ENCODE data around the gene PKP4. TPM values are rescaled to one million over a fixed set of nuclear protein-coding genes. Genes with fewer than 3 reads are reported as not detected.

Gene PKP4
- total RNA-seq, 1 donor from 2014 or later = 119 TPM

DNA sequence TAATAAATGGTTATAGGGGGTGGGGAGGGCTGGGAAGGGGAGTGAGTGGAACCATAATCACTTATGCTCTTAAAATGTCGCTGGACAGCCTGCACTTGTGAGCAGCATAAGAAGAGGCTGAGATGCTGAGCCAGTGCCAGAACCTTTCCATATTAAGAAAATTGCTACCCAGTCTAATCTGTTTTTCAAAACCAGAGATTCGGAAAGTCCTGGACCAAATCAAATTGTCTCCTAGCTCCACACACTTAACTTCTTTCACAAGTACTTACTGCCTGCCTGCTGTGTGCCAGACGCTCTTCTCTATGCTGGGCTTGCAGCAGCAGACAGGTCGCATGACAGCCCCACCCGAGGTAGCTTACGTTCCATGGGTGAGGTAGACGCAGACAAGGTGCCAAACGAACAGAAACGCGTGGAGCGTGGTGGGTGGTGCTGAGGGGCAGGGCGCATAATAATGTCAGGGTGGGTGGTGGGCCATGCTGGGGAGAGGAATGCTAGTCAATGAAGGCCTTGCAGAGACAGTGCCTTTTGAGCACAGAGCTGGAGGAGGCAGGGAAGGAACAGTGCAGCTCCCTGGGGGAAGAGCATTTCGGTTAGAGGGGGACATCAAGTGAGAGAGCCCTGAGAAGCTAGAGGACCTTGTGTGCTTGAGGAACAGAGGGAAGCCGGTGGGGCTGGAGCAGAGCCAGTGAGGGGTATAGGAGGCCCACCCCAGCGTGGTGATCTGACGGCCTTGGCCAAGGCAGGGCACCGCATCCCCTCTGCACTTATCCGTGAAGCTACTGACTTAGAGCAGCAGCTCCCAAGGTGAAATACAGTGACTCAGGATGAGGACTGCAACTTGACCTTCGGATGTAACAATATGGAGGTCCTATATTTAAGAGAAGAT, 214.9 kb downstream of the PKP4 start:
- Mint-ChIP-seq H3K36me3 (ENCODE audit: unreplicated experiment) (peaks cover 76% of the 10 kb centered on the region), H3K4me3 (ENCODE audit: unreplicated experiment) (no peak overlapping the region), H3K9me3 (ENCODE audit: unreplicated experiment) (no peaks in the 10 kb centered on the region), H3K4me1 (ENCODE audit: unreplicated experiment) (no peaks in the 10 kb centered on the region), H3K27me3 (ENCODE audit: unreplicated experiment) (no peaks in the 10 kb centered on the region), H3K27ac (ENCODE audit: unreplicated experiment) (no peak overlapping the region)
- DNase-seq (ENCODE audit: extremely low spot score, unreplicated experiment) = no peak
- TF ChIP-seq CTCF (IDR thresholded peaks at IDR 0.05) = no peak

DNA sequence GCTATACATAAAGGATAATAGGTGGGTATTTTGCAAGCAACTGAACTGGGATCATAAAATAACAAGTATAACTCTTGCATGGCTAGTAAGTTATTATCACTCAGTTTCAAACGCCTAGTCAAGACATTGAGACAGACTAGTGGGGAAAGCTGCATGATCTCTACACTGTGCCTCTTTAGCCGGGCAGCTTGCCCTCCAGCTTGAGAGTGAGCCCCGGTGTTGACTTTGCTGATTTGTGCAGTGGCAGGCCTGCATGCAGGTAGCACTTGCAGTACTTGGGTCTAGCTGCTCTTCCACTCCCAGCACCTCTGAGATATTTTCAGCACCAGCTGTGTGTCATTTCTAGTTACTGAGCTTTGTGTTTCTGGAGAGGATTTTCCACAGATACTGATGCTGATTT, 219.5 kb downstream of the PKP4 start:
- no peak for DNase-seq (ENCODE audit: extremely low spot score, unreplicated experiment)
- Mint-ChIP-seq H3K36me3 (ENCODE audit: unreplicated experiment) (peaks cover 79% of the 10 kb centered on the region), H3K4me3 (ENCODE audit: unreplicated experiment) (no peak overlapping the region), H3K9me3 (ENCODE audit: unreplicated experiment) (no peaks in the 10 kb centered on the region), H3K27ac (ENCODE audit: unreplicated experiment) (no peak overlapping the region), H3K27me3 (ENCODE audit: unreplicated experiment) (no peaks in the 10 kb centered on the region), H3K4me1 (ENCODE audit: unreplicated experiment) (no peaks in the 10 kb centered on the region)
- TF ChIP-seq CTCF (IDR thresholded peaks at IDR 0.05) = no peak

- no peak for TF ChIP-seq CTCF (IDR thresholded peaks at IDR 0.05)
- peaks cover 80% of the 10 kb centered on the region for H3K36me3 Mint-ChIP-seq (ENCODE audit: unreplicated experiment)
- no peaks in the 10 kb centered on the region for H3K27me3 Mint-ChIP-seq (ENCODE audit: unreplicated experiment)
- DNase-seq (ENCODE audit: extremely low spot score, unreplicated experiment) = no peak
- H3K9me3 Mint-ChIP-seq (ENCODE audit: unreplicated experiment) = no peaks in the 10 kb centered on the region
- no peaks in the 10 kb centered on the region for H3K4me1 Mint-ChIP-seq (ENCODE audit: unreplicated experiment)
- H3K4me3 Mint-ChIP-seq (ENCODE audit: unreplicated experiment) = no peak overlapping the region
- no peak overlapping the region for H3K27ac Mint-ChIP-seq (ENCODE audit: unreplicated experiment)
These were observed 219.9 kb downstream of the PKP4 start for GRCh38 chr2:158676696-158677095.

DNA sequence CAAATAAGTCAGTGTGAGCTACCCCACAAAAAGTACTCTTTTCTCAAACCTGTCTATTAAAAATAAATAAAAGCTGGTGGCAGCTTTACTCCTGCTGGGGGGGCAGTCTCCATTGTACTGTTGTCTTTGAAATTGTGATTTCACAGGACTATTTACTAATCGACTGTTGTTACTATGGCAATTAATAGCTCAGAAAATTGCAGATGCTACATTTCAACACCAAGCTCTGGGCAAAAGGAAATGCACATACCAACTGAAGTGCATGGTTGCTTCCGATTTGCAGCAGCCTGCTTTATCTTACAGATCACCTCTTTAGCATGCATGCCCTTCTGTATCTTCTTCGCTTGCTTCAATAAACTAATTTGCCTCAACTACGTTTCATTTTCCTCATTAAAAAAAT, 220.8 kb downstream of the PKP4 start:
- H3K27ac Mint-ChIP-seq (ENCODE audit: unreplicated experiment) = no peak overlapping the region
- no peak for TF ChIP-seq CTCF (IDR thresholded peaks at IDR 0.05)
- no peak overlapping the region for H3K4me3 Mint-ChIP-seq (ENCODE audit: unreplicated experiment)
- H3K4me1 Mint-ChIP-seq (ENCODE audit: unreplicated experiment) = no peaks in the 10 kb centered on the region
- peaks cover 79% of the 10 kb centered on the region for H3K36me3 Mint-ChIP-seq (ENCODE audit: unreplicated experiment)
- no peaks in the 10 kb centered on the region for H3K27me3 Mint-ChIP-seq (ENCODE audit: unreplicated experiment)
- no peaks in the 10 kb centered on the region for H3K9me3 Mint-ChIP-seq (ENCODE audit: unreplicated experiment)
- no peak for DNase-seq (ENCODE audit: extremely low spot score, unreplicated experiment)

GRCh38 chr2:158681816-158682215, 225.1 kb downstream of the PKP4 start:
- Mint-ChIP-seq H3K4me3 (ENCODE audit: unreplicated experiment) (no peak overlapping the region), H3K4me1 (ENCODE audit: unreplicated experiment) (peaks cover 4% of the 10 kb centered on the region), H3K27ac (ENCODE audit: unreplicated experiment) (no peak overlapping the region), H3K36me3 (ENCODE audit: unreplicated experiment) (peaks cover 50% of the 10 kb centered on the region), H3K9me3 (ENCODE audit: unreplicated experiment) (no peaks in the 10 kb centered on the region), H3K27me3 (ENCODE audit: unreplicated experiment) (no peaks in the 10 kb centered on the region)
- no peak for TF ChIP-seq CTCF (IDR thresholded peaks at IDR 0.05)
- DNase-seq (ENCODE audit: extremely low spot score, unreplicated experiment) = no peak

Measured in osteocyte (in vitro differentiated cells).